MM.1S (cell line): Measurements from ENCODE around the gene ADGRE3.

ENCODE experiments used
- DNase-seq: peaks from one replicate; pipeline ENCODE4 v3.0.0-alpha.2; 2015
- H2AFZ ChIP-seq: fragments of 300-600 bp; sonication (generic); 2 replicates; pipeline ENCODE4 v1.6.0; 2016; ENCODE audit warnings: antibody characterized with exemption, low read length
- H3F3A ChIP-seq: fragments of 300-600 bp; sonication (generic); 2 replicates; pipeline ENCODE4 v1.6.1; 2016; ENCODE audit warnings: mild to moderate bottlenecking, antibody characterized with exemption, low read length, moderate library complexity, mixed read lengths; ENCODE audit not compliant: insufficient read depth
- H3K27ac ChIP-seq: fragments of 300-600 bp; sonication (generic); 2 replicates; pipeline ENCODE4 v1.5.1; 2016; ENCODE audit warnings: mild to moderate bottlenecking, low read length
- H3K27me3 ChIP-seq: fragments of 300-600 bp; sonication (generic); replicated peaks from 2 replicates; pipeline ENCODE4 v1.6.0; 2016; ENCODE audit warnings: low read length; ENCODE audit not compliant: insufficient read depth
- H3K36me3 ChIP-seq: fragments of 300-600 bp; sonication (generic); replicated peaks from 2 replicates; pipeline ENCODE4 v1.6.1; 2016; ENCODE audit warnings: mild to moderate bottlenecking, low read length, mixed read lengths; ENCODE audit not compliant: insufficient read depth
- H3K4me1 ChIP-seq: fragments of 300-600 bp; sonication (generic); 2 replicates; pipeline ENCODE4 v1.6.1; 2016; ENCODE audit warnings: low read length, mixed read lengths
- H3K4me2 ChIP-seq: fragments of 300-600 bp; sonication (generic); 2 replicates; pipeline ENCODE4 v1.6.0; 2016; ENCODE audit warnings: low read depth, low read length
- H3K4me3 ChIP-seq: fragments of 300-600 bp; sonication (generic); 2 replicates; pipeline ENCODE4 v1.5.1; 2016; ENCODE audit warnings: low read length, mixed read lengths
- H3K79me2 ChIP-seq: fragments of 300-600 bp; sonication (generic); 2 replicates; pipeline ENCODE4 v1.6.1; 2016; ENCODE audit warnings: mixed run types, low read length, mixed read lengths
- H3K9ac ChIP-seq: fragments of 300-600 bp; sonication (generic); 2 replicates; pipeline ENCODE4 v1.6.1; 2016; ENCODE audit warnings: low read length, mixed read lengths
- H3K9me2 ChIP-seq: fragments of 300-600 bp; sonication (generic); replicated peaks from 2 replicates; pipeline ENCODE4 v1.6.1; 2016; ENCODE audit warnings: mild to moderate bottlenecking, low read length, mixed read lengths; ENCODE audit not compliant: insufficient read depth
- H3K9me3 ChIP-seq: fragments of 300-600 bp; sonication (generic); replicated peaks from 2 replicates; pipeline ENCODE4 v1.6.1; 2016; ENCODE audit warnings: mild to moderate bottlenecking, low read length, mixed read lengths; ENCODE audit not compliant: insufficient read depth
- H4K20me1 ChIP-seq: fragments of 300-600 bp; sonication (generic); 2 replicates; pipeline ENCODE4 v1.6.1; 2016; ENCODE audit warnings: mild to moderate bottlenecking, low read length, moderate library complexity, mixed read lengths; ENCODE audit not compliant: insufficient read depth
- CTCF ChIP-seq: fragments of 300-600 bp; sonication (generic); IDR thresholded peaks from 2 replicates; pipeline ENCODE4 v1.5.1; 2016; ENCODE audit warnings: antibody characterized with exemption, low read length, mixed read lengths
- EZH2 ChIP-seq: fragments of 300-600 bp; sonication (generic); optimal IDR thresholded peaks from 2 replicates; pipeline ENCODE3; 2017; ENCODE audit warnings: low read depth, mild to moderate bottlenecking, antibody characterized with exemption, low read length, mixed read lengths
- EZH2phosphoT487 ChIP-seq: fragments of 300-600 bp; sonication (generic); IDR thresholded peaks from 2 replicates; pipeline ENCODE4 v1.6.1; 2018; ENCODE audit warnings: antibody characterized with exemption, low read length

ADGRE3 gene

GRCh38 chr19:14677464-14677863 lies 2.8 kb upstream of the ADGRE3 start:
- no peaks in the 10 kb centered on the region for H3F3A ChIP-seq
- no peak overlapping the region for H3K9ac ChIP-seq
- H3K36me3 ChIP-seq = no peaks in the 10 kb centered on the region
- no peaks in the 10 kb centered on the region for H4K20me1 ChIP-seq
- no peak overlapping the region for H3K4me3 ChIP-seq
- no peaks in the 10 kb centered on the region for H3K9me2 ChIP-seq
- no peak overlapping the region for H3K27ac ChIP-seq
- no peaks in the 10 kb centered on the region for H3K9me3 ChIP-seq
- H2AFZ ChIP-seq = no peak overlapping the region
- peaks cover 94% of the 10 kb centered on the region for H3K27me3 ChIP-seq
- DNase-seq = no peak
- no peaks in the 10 kb centered on the region for H3K79me2 ChIP-seq
- no peak for TF ChIP-seq EZH2
- H3K4me1 ChIP-seq = no peaks in the 10 kb centered on the region
- no peak overlapping the region for H3K4me2 ChIP-seq

DNA sequence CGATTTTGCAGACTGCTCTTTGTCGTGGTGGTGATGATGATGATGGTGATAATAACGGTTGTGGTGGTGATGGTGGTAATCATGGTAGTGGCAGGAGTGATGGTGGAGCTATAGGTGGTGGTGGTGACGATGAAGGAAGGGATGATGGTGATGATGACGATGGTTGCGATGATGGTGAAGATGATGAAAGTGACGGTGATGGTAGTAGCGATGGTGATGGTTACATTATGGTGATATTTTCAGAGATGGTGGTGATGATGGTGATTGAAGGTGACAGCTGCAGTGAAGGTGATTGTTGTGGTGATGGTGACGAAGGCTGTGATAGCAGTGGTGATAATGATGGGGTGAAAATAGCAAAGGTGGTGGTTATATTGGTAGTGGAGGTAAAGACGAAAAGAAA lies 2.1 kb upstream of the ADGRE3 start:
- Histone ChIP-seq H3K4me2 (no peak overlapping the region), H3K27me3 (peaks cover 94% of the 10 kb centered on the region), H3K4me1 (no peaks in the 10 kb centered on the region), H4K20me1 (no peaks in the 10 kb centered on the region), H3K79me2 (no peaks in the 10 kb centered on the region), H3K4me3 (no peak overlapping the region), H2AFZ (no peak overlapping the region), H3K36me3 (no peaks in the 10 kb centered on the region), H3K9me2 (no peaks in the 10 kb centered on the region), H3K27ac (no peak overlapping the region), H3K9me3 (no peaks in the 10 kb centered on the region), H3F3A (no peaks in the 10 kb centered on the region), H3K9ac (no peak overlapping the region)
- DNase-seq = no peak
- TF ChIP-seq EZH2 = no peak
- no peak for TF ChIP-seq CTCF
- TF ChIP-seq EZH2phosphoT487 = no peak

DNA sequence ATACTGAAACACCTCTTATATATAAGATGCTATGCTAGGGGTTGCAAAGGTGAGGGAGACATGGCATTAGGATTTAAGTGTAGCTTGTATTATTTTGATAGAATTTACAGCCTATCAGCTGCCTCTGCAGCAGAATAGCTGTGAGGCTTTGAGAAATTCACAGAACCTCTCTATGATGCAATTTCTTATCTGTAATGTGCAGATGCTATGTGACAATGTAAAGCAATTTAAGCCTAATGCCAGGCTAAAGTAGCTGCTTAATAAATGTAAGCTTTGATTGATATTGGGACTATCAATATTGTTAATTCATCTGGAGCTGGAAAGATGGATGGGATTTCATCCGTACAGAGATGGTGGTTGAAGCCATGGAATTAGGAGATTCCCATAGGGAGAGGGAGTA lies 1.6 kb downstream of the ADGRE3 start:
- Histone ChIP-seq H3K4me1 (no peaks in the 10 kb centered on the region), H3K9ac (no peak overlapping the region), H4K20me1 (no peaks in the 10 kb centered on the region), H3K27ac (no peak overlapping the region), H2AFZ (no peak overlapping the region), H3K9me3 (no peaks in the 10 kb centered on the region), H3F3A (no peaks in the 10 kb centered on the region), H3K36me3 (no peaks in the 10 kb centered on the region), H3K79me2 (no peaks in the 10 kb centered on the region), H3K4me3 (no peak overlapping the region), H3K4me2 (no peak overlapping the region), H3K27me3 (peaks cover 92% of the 10 kb centered on the region), H3K9me2 (no peaks in the 10 kb centered on the region)
- TF ChIP-seq CTCF = no peak
- no peak for TF ChIP-seq EZH2phosphoT487
- no peak for TF ChIP-seq EZH2
- no peak for DNase-seq

DNA sequence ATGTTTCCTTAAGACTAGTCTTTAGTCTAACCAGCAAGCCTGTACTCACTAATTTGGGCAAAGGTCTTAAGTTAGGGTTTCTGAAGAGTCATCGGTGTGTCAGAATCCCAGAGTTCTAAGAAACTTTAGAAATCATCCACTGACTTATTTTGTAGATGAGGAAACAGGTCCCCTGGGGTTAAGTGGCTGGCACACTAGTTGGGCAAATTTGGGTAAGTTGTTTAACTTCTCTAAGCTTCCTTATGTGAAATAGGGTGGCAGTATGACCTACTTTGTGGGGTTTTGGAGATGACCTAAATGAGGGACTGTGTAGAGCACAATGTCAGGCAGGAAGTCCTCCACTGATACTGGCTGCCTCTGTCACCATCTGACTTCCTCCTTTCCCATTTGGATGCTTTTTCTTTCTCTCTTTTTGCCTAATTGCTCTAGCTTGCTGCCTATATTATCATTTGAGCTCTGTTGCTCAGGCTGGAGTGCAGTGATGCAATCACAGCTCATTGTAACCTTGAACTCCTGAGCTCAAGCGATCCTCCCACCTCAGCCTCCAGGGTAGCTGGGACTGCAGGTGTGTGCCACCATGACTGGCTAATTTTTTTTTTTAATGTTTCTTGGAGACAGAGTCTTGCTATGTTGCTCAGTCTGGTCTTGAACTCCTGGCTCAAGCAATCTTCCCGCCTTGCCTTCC lies 2.3 kb downstream of the ADGRE3 start:
- H3K9me2 ChIP-seq = no peaks in the 10 kb centered on the region
- no peaks in the 10 kb centered on the region for H4K20me1 ChIP-seq
- H3K4me2 ChIP-seq = no peak overlapping the region
- TF ChIP-seq EZH2 (no peak), EZH2phosphoT487 (no peak), CTCF (no peak)
- H3K36me3 ChIP-seq = no peaks in the 10 kb centered on the region
- H3K27me3 ChIP-seq = peaks cover 85% of the 10 kb centered on the region
- H2AFZ ChIP-seq = no peak overlapping the region
- H3K27ac ChIP-seq = no peak overlapping the region
- H3K9me3 ChIP-seq = no peaks in the 10 kb centered on the region
- no peak overlapping the region for H3K4me3 ChIP-seq
- no peak overlapping the region for H3K9ac ChIP-seq
- no peaks in the 10 kb centered on the region for H3K4me1 ChIP-seq
- no peaks in the 10 kb centered on the region for H3F3A ChIP-seq
- H3K79me2 ChIP-seq = no peaks in the 10 kb centered on the region
- DNase-seq = no peak
